DOHH2 (cell line): ENCODE data around the gene ATP8A2.
A peak's percentile ranks its signal among the peaks of the same experiment; 100 is the strongest.

Experiments
- EZH2phosphoT487 ChIP-seq: fragments of 200-600 bp; sonication (generic); IDR thresholded peaks from 2 replicates; pipeline ENCODE4 v1.6.1; 2017; ENCODE audit warnings: borderline replicate concordance, mild to moderate bottlenecking, antibody characterized with exemption, low read length, moderate library complexity, mixed read lengths
- TF ChIP-seq, protein P1 (sequence below): fragments of 200-600 bp; sonication (generic); IDR thresholded peaks from one replicate; pipeline ENCODE4 v1.5.1; 2014; ENCODE audit warnings: antibody characterized with exemption, mild to moderate bottlenecking, low read depth, low read length; ENCODE audit not compliant: poor library complexity, severe bottlenecking

DNA sequence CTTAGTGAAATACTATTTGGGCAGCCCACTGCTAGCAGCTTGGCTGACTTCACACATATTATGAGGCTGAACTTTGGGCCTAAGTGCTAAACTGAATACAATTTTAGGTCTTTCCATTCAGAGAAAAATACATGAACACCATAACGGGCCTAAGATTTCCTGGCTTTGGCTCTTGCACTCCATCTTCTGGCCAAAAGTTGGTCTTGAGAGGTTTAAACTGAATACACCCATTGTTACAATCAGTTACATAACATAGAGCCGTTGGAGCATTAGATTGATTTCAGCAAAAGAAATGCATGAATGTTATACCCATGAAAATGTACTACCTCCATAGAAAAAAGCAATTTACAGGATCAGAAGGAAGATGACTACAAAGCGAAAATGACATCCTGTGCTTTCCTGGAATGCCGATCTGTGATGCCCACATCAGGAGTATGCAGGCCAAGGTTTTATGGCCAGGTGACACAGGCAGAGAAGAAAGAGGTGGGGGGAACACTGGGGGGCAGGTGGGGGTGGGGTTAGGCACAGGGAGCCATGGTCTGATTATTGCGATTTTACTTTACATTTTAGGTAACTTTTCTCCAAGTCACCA lies 691.2 kb downstream of the ATP8A2 start:
- TF ChIP-seq, protein P1, sequence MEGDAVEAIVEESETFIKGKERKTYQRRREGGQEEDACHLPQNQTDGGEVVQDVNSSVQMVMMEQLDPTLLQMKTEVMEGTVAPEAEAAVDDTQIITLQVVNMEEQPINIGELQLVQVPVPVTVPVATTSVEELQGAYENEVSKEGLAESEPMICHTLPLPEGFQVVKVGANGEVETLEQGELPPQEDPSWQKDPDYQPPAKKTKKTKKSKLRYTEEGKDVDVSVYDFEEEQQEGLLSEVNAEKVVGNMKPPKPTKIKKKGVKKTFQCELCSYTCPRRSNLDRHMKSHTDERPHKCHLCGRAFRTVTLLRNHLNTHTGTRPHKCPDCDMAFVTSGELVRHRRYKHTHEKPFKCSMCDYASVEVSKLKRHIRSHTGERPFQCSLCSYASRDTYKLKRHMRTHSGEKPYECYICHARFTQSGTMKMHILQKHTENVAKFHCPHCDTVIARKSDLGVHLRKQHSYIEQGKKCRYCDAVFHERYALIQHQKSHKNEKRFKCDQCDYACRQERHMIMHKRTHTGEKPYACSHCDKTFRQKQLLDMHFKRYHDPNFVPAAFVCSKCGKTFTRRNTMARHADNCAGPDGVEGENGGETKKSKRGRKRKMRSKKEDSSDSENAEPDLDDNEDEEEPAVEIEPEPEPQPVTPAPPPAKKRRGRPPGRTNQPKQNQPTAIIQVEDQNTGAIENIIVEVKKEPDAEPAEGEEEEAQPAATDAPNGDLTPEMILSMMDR: peak; percentile 67
- no peak for TF ChIP-seq EZH2phosphoT487
